ENCODE results near the gene ALAS1.

Gene ALAS1

DNA sequence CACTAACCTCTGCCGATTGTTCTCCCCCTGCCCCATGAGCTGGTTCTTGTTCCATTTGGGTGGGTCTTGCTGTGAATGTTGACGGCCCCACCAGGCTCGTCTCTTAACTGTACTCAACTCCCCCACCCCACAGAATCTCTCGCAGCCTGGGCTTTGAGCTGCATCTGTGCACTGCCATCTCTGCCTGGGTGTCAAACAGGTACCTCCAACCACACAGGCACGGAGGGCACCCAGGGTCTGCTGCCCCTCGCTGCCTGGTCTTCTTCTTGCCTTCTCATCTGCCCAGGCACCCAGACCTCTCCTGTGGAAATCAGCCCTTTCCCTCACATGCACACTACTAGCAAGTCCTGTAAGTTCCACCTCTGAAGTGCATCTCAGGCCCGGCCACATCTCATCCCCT lies 17.4 kb downstream of the ALAS1 start:
- Histone ChIP-seq H3K4me1 (ENCODE audit: control insufficient read depth, insufficient read depth, low read length) (no peaks in the 10 kb centered on the region; the same call in 1 of the 2 replicates), H3K27me3 (ENCODE audit: control insufficient read depth, insufficient read depth, low read length) (no peaks in the 10 kb centered on the region), H3K9ac (ENCODE audit: low read length) (no peak overlapping the region), H3K36me3 (ENCODE audit: control insufficient read depth, insufficient read depth, low read length) (peaks cover 55% of the 10 kb centered on the region), H3K4me3 (ENCODE audit: low read depth, low read length) (no peak overlapping the region), H3K9me3 (ENCODE audit: control insufficient read depth, insufficient read depth, low read depth, low read length) (no peaks in the 10 kb centered on the region), H3K27ac (ENCODE audit: low read depth, low read length) (no peak overlapping the region)

DNA sequence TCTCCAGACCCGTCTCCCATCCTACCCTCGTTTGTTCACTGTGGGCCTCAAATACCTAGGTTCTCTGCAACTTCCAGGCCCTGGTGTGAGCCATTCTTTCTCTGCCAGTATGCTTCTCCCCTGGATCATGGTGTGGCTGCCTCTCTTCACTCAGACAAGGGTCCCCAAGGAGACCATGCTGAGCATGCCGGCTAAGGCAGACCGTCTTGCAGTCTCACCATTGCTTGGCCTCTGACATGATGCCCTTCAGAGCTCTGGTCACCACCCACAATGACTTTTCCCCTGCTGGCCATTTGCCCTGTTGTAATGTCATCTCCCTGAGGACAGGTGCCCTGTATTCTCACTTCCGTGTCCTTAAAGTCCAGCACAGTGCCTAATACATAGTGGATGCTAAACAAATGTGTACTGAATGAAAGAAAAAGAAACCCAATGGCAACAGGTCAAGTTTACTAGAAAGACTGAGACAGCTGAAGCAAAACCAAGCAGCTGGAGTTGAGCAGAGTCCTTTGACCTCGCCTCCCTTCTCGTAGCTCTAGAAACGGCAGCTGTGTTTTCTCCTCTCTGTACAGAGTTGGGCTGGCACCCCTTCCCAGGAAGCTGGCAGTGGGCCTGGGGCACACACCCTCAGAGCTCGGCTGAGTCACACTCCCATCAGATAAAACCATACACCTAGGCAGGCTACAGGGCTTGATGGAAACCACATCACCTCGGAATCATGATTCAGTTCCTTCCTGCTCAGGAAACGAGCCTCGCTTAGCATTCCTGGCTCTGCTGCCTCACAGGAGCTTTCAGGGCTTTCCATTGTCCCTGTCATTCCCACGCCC lies 18.8 kb downstream of the ALAS1 start:
- Histone ChIP-seq H3K9me3 (ENCODE audit: control insufficient read depth, insufficient read depth, low read depth, low read length) (no peaks in the 10 kb centered on the region), H3K27ac (ENCODE audit: low read depth, low read length) (no peak overlapping the region), H3K27me3 (ENCODE audit: control insufficient read depth, insufficient read depth, low read length) (no peaks in the 10 kb centered on the region), H3K36me3 (ENCODE audit: control insufficient read depth, insufficient read depth, low read length) (peaks cover 40% of the 10 kb centered on the region), H3K9ac (ENCODE audit: low read length) (no peak overlapping the region), H3K4me1 (ENCODE audit: control insufficient read depth, insufficient read depth, low read length) (peaks cover 4% of the 10 kb centered on the region; the same call in 1 of the 2 replicates), H3K4me3 (ENCODE audit: low read depth, low read length) (no peak overlapping the region)

- Histone ChIP-seq H3K4me1 (ENCODE audit: control insufficient read depth, insufficient read depth, low read length) (peaks cover 4% of the 10 kb centered on the region; the same call in 1 of the 2 replicates), H3K9ac (ENCODE audit: low read length) (no peak overlapping the region), H3K4me3 (ENCODE audit: low read depth, low read length) (no peak overlapping the region), H3K9me3 (ENCODE audit: control insufficient read depth, insufficient read depth, low read depth, low read length) (no peaks in the 10 kb centered on the region), H3K27ac (ENCODE audit: low read depth, low read length) (no peak overlapping the region), H3K27me3 (ENCODE audit: control insufficient read depth, insufficient read depth, low read length) (no peaks in the 10 kb centered on the region), H3K36me3 (ENCODE audit: control insufficient read depth, insufficient read depth, low read length) (peaks cover 34% of the 10 kb centered on the region)
Observed at GRCh38 chr3:52217409-52217805, 19.4 kb downstream of the ALAS1 start.

DNA sequence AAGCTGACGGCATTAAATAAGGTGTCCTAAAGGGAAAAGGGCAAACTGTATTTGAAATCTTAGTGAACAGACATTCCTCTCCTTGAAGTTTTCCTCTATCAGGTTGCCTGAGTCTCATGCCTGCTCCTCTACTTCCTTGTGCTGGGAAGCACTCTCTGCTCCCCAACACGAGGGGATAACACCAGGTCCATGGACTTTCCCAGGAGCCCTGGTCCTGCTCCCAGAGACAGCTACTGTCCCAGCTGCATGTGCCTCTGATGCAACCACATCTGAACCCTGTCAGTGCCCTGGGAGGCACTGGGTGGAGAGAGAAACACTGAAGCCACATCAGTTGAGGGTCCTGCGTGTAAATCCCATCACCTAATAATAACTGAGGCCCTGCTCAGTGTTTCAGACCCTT lies 20.1 kb downstream of the ALAS1 start:
- Histone ChIP-seq H3K9me3 (ENCODE audit: control insufficient read depth, insufficient read depth, low read depth, low read length) (no peaks in the 10 kb centered on the region), H3K4me3 (ENCODE audit: low read depth, low read length) (no peak overlapping the region), H3K9ac (ENCODE audit: low read length) (no peak overlapping the region), H3K4me1 (ENCODE audit: control insufficient read depth, insufficient read depth, low read length) (peaks cover 4% of the 10 kb centered on the region; the same call in 1 of the 2 replicates), H3K27ac (ENCODE audit: low read depth, low read length) (no peak overlapping the region), H3K36me3 (ENCODE audit: control insufficient read depth, insufficient read depth, low read length) (peaks cover 30% of the 10 kb centered on the region), H3K27me3 (ENCODE audit: control insufficient read depth, insufficient read depth, low read length) (no peaks in the 10 kb centered on the region)

- Histone ChIP-seq H3K27ac (ENCODE audit: low read depth, low read length) (no peak overlapping the region), H3K27me3 (ENCODE audit: control insufficient read depth, insufficient read depth, low read length) (no peaks in the 10 kb centered on the region), H3K4me3 (ENCODE audit: low read depth, low read length) (no peak overlapping the region), H3K4me1 (ENCODE audit: control insufficient read depth, insufficient read depth, low read length) (peaks cover 4% of the 10 kb centered on the region; the same call in 1 of the 2 replicates), H3K9me3 (ENCODE audit: control insufficient read depth, insufficient read depth, low read depth, low read length) (no peaks in the 10 kb centered on the region), H3K36me3 (ENCODE audit: control insufficient read depth, insufficient read depth, low read length) (peaks cover 26% of the 10 kb centered on the region), H3K9ac (ENCODE audit: low read length) (no peak overlapping the region)
Observed at GRCh38 chr3:52218454-52218853, 20.5 kb downstream of the ALAS1 start.

GRCh38 chr3:52218937-52219650 lies 21.1 kb downstream of the ALAS1 start:
- peaks cover 4% of the 10 kb centered on the region; the same call in 1 of the 2 replicates for H3K4me1 ChIP-seq (ENCODE audit: control insufficient read depth, insufficient read depth, low read length)
- H3K9me3 ChIP-seq (ENCODE audit: control insufficient read depth, insufficient read depth, low read depth, low read length), result no peaks in the 10 kb centered on the region
- H3K9ac ChIP-seq (ENCODE audit: low read length), result no peak overlapping the region
- H3K27ac ChIP-seq (ENCODE audit: low read depth, low read length), result no peak overlapping the region
- H3K27me3 ChIP-seq (ENCODE audit: control insufficient read depth, insufficient read depth, low read length), result no peaks in the 10 kb centered on the region
- H3K4me3 ChIP-seq (ENCODE audit: low read depth, low read length), result no peak overlapping the region
- H3K36me3 ChIP-seq (ENCODE audit: control insufficient read depth, insufficient read depth, low read length), result peaks cover 19% of the 10 kb centered on the region

- H3K4me3 ChIP-seq (ENCODE audit: low read depth, low read length), result no peak overlapping the region
- H3K36me3 ChIP-seq (ENCODE audit: control insufficient read depth, insufficient read depth, low read length), result peaks cover 5% of the 10 kb centered on the region
- no peak overlapping the region for H3K9ac ChIP-seq (ENCODE audit: low read length)
- no peak overlapping the region for H3K27ac ChIP-seq (ENCODE audit: low read depth, low read length)
- H3K9me3 ChIP-seq (ENCODE audit: control insufficient read depth, insufficient read depth, low read depth, low read length), result no peaks in the 10 kb centered on the region
- no peaks in the 10 kb centered on the region for H3K27me3 ChIP-seq (ENCODE audit: control insufficient read depth, insufficient read depth, low read length)
- peaks cover 6% of the 10 kb centered on the region; the same call in 1 of the 2 replicates for H3K4me1 ChIP-seq (ENCODE audit: control insufficient read depth, insufficient read depth, low read length)
Observed at GRCh38 chr3:52220380-52221026, 22.5 kb downstream of the ALAS1 start.

DNA sequence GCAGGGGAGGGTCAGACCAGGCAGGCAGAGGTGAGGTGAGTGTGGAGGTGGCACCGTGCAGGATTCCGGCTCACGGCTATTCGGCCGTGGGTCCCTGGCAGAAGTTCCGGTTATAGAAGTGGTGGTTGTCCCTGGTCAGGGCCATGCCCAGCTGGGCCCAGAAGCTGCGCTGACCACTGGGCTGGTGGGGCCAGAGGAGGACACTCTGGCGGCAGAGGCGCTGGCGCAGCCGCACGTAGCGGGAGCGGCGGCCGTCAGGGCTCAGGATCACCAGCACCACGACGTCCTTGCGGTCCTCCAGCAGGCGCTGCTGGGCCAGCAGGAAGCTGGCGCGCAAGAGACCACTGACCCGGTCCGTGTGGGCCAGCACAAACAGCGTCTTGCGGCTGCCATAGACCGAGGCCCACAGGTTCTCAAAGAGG lies 23.2 kb downstream of the ALAS1 start:
- H3K27ac ChIP-seq (ENCODE audit: low read depth, low read length), result no peak overlapping the region
- H3K36me3 ChIP-seq (ENCODE audit: control insufficient read depth, insufficient read depth, low read length), result no peaks in the 10 kb centered on the region
- H3K27me3 ChIP-seq (ENCODE audit: control insufficient read depth, insufficient read depth, low read length), result no peaks in the 10 kb centered on the region
- no peak overlapping the region for H3K9ac ChIP-seq (ENCODE audit: low read length)
- H3K4me1 ChIP-seq (ENCODE audit: control insufficient read depth, insufficient read depth, low read length), result peaks cover 12% of the 10 kb centered on the region; the same call in 1 of the 2 replicates
- H3K4me3 ChIP-seq (ENCODE audit: low read depth, low read length), result no peak overlapping the region
- H3K9me3 ChIP-seq (ENCODE audit: control insufficient read depth, insufficient read depth, low read depth, low read length), result no peaks in the 10 kb centered on the region

GRCh38 chr3:52221563-52222318 lies 23.8 kb downstream of the ALAS1 start:
- Histone ChIP-seq H3K27me3 (ENCODE audit: control insufficient read depth, insufficient read depth, low read length) (no peaks in the 10 kb centered on the region), H3K4me3 (ENCODE audit: low read depth, low read length) (no peak overlapping the region), H3K9me3 (ENCODE audit: control insufficient read depth, insufficient read depth, low read depth, low read length) (no peaks in the 10 kb centered on the region), H3K27ac (ENCODE audit: low read depth, low read length) (no peak overlapping the region), H3K9ac (ENCODE audit: low read length) (no peak overlapping the region), H3K36me3 (ENCODE audit: control insufficient read depth, insufficient read depth, low read length) (no peaks in the 10 kb centered on the region), H3K4me1 (ENCODE audit: control insufficient read depth, insufficient read depth, low read length) (peaks cover 12% of the 10 kb centered on the region; the same call in 1 of the 2 replicates)

- Histone ChIP-seq H3K27ac (ENCODE audit: low read depth, low read length) (no peak overlapping the region), H3K9ac (ENCODE audit: low read length) (no peak overlapping the region), H3K4me3 (ENCODE audit: low read depth, low read length) (no peak overlapping the region), H3K27me3 (ENCODE audit: control insufficient read depth, insufficient read depth, low read length) (no peaks in the 10 kb centered on the region), H3K36me3 (ENCODE audit: control insufficient read depth, insufficient read depth, low read length) (no peaks in the 10 kb centered on the region), H3K4me1 (ENCODE audit: control insufficient read depth, insufficient read depth, low read length) (peaks cover 12% of the 10 kb centered on the region; the same call in 1 of the 2 replicates), H3K9me3 (ENCODE audit: control insufficient read depth, insufficient read depth, low read depth, low read length) (no peaks in the 10 kb centered on the region)
Observed at GRCh38 chr3:52222319-52223221, 24.6 kb downstream of the ALAS1 start.

Data from HUES6 (cell line).